Stimulated activated CD8-positive, alpha-beta memory T cell treated with anti-CD3 and anti-CD28 coated beads, Interleukin-7, amount 100 ng/mL, for 4 hours (primary cell): ENCODE data around the gene TRIP11.

Experiments
- DNase-seq, 2 donors: peaks; one replicate each; pipeline ENCODE4 v3.0.0-alpha.2; 2020; ENCODE audit warnings: low read depth in 2 of 2

TRIP11 gene

DNA sequence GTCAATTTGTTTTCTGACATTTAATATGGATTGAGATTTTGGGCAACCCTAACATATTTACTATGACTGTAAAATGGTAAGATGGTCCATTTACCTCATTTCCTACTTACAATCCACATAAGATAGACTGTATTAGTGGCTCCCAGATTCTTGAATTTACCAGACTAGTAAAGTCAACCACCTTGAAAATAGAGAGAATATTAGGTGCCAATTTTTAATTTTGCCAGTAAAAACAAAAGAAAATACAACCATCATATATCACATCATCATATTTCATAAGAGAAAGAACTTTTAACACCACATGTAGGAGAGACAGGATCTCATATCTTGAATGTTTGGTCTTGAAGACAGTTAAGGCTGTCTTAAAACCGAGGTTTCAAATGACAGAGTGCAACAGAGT, 84.7 kb downstream of the TRIP11 start:
- no peak for DNase-seq

DNA sequence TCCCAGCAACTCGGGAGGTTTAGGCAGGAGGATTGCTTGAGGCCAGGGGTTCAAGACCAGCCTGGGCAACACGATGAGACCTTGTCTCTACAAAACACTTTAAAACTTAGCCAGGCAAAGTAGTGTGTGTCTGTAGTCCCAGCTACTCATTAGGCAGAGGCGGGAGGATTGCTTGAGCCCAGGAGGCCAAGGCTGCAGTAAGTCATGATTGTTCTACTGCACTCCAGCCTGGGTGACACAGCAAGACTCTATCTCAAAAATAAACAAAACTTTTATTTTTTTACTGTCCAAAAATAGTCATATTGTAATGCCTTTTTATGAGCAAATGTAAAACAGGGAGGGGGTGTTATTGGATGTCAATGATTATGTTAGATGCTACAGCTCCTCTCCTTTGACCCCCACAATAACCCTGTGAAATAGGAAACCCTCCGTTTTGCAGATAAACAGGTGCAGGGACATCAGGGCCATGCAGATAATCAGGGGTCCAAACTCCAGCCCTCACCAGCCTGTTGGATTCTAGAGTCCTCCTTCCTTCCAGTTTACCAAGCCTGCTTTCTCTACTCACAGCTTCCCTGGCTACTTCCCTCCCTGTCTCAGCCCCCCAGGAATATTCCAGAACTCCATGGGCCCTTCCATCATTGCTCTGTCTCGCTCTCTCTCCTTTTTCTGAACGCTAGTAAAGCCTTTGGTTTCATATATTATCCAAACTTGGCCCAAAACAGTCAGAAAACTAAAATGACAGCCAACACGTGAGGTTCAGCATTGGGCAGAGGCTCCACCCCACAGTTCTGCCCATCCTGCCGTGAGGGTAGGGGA, 86.5 kb downstream of the TRIP11 start:
- no peak for DNase-seq

DNA sequence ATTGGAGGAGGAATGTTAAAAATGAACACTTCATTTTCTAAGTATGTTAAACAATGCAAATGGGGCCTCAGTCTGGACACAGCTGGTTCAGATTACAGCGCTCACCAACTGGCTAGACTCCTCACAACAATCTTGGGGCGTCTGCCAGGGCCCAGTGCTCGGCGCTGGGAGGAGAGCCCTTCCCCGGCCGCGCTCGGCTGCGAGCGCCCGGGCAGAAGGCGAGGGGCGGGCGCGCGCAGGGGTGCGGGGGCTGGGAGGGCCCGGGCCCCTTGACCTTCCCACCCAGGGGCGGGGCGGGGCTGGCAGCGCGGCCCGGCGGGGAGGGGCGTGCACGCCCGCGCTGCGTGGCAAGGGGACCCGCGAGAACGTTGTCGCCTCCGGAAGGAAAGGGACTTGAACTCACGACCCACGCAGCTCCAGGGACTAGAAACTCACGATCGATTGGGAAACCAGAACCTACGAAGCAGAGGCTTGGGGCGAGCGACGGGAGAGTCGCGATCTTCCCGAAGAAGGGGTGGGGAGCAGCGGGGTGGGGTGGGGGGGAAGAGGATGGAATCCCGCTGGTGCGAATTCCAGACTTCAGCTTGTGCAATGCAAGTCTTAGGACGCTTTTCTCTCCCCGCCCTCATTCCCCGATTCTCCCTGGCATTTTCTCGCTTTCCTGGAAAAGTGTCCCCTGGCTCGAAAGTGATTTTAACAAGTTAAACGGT, 92.2 kb downstream of the TRIP11 start, which contains the start of gene FBLN5:
TSS of gene FBLN5 (minus strand) at position 220 of the 710 bp plus-strand sequence. CDS start 465 bp downstream, outside the sequence.
- peak in 1 of 2 donors; percentile 47 for DNase-seq

GRCh38 chr14:91946622-91947474, 93.0 kb downstream of the TRIP11 start:
- no peak for DNase-seq

GRCh38 chr14:91945751-91946621, 93.9 kb downstream of the TRIP11 start:
- no peak for DNase-seq

- no peak for DNase-seq
Measured at GRCh38 chr14:91942946-91943345, 96.9 kb downstream of the TRIP11 start.

DNA sequence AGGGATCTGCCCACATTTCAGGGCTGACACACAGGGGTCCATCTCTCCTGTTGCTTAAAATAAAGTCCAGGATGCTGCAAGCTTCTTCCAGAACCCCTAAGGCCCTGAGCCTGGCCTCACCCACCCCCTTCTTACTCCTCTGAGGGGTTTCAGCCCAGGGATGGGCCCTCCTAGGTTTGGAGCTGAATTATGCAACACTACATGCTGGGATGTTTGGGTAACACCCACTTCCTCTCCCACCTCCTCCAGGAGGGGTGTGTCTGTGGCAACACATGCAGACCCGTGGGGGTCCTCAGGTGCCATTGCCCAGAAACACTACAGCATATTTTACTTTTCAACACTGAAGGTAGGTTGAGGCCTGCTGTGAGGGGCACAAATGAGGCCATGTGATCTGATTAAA, 97.7 kb downstream of the TRIP11 start:
- no peak for DNase-seq

DNA sequence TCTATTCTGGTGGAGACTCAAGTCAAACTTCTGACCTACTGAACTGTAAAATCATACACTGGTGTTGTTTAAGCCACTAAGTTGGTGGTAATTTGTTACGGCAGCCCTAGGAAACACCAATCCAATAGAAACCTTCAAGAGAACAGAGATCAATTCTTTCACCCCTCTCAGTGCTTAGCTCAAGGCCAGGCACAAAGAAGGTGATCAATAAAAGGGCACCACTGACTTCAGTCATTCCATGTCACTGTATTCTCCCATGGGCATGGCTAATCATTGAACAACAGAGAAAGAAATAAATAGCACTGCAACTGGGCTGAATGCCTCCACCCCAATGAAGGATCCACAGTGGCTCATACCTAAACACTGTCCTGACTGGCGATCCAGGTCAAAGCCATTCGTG, 99.7 kb downstream of the TRIP11 start:
- no peak for DNase-seq

DNA sequence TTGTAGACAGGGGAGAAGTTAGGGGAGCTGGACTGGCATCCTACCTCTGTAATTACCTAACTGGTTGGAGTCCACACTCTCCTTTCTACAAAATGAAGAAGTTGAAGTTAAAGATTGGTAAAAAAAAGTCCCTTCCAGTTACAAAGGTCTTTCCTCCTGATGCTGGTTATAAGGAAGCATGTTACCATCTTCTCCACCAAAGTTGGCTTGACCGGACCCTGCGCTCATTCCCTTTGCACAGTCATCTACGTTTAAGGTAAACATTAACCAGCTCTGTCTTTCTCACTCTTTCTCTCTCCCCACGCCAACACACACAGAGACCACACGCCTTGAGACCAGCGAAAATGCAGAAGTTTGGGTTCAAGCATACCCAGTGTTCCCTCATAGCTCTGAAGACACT, 104.3 kb downstream of the TRIP11 start:
- DNase-seq: no peak

GRCh38 chr14:91934554-91935285, 105.1 kb downstream of the TRIP11 start:
- no peak for DNase-seq

DNA sequence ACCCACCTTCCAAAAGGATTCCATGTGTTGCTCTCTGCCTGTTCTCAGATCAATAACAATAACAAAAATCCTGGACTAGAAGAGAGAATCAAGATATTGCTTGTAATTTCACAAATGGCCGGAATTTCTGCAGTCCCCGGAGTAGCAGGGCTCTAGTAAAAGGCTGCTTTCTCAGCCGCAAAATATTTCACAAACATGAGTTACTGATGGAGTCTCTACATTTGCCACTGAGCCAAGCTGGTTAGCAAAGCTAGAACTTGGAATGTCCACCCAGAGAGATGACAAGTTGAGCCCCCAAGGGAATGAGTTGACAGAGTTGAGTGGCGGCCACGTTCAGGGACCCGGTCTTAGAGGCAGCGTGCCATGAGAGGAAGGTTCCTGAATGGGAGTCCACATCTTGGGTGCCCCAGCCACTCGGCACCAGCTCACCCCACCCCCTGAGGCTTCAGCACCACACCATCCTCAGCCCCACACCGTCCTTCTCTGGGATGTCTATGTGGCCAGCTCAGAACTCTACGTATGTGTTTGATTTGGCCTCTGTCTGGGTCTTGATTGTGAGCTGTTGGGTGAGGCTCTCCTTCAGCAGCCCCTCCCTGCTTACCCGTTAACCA, 108.3 kb downstream of the TRIP11 start:
- no peak for DNase-seq

DNA sequence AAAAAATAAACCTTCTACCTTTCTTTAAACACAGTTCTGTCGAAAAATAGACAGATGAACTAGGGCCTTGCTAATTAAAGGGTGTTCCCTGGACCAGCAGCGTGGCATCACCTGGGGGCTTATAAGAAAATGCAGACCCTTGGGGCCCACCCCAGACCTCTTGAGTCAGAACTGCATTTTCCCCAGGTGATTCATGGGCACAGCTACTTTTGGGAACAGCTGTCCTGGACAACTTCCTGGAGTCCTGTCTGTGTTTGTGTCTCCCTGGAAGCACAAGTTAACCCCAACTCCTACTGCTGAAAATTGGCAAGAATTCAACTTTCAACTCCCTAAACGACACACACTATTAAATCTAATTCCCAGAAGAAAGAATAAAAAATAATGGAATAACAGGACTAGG, 110.2 kb downstream of the TRIP11 start:
- DNase-seq: no peak

DNA sequence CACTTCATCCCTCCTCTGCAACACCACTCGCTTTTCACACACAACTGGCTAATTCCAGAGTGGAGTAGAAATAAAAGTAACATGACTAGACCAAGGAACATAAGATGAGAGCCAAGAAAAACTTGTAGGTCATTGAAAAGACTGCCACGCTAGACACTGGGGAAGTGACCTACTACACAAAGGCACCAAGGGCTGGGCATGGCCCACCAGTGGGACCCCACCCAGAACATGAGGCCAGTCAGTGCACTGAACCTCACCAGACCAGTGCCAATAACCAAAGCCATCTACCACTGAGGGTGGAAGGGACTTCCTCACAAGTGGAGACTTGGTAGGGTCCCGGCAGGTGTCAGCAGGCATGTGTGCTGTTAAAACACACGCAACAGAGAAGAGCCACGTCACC, 112.1 kb downstream of the TRIP11 start:
- no peak for DNase-seq

DNA sequence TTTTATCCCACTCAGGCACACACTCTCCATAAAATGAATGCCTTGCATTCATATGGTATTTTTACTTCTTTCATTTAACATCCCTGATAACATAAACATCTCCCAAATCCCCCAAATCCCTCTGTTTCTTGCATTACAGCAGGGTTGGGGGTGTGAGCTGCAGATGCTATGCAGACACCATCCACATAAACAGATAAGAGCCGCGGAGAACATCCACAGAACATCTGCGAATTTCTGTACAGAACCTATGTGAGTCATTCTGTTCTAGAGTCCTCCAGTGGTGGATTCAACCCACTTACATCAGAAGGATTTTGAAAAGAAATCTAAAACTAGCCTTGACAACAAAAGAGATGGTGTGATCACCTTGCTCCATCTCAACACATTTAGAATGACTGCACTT, 112.7 kb downstream of the TRIP11 start:
- DNase-seq: no peak

DNA sequence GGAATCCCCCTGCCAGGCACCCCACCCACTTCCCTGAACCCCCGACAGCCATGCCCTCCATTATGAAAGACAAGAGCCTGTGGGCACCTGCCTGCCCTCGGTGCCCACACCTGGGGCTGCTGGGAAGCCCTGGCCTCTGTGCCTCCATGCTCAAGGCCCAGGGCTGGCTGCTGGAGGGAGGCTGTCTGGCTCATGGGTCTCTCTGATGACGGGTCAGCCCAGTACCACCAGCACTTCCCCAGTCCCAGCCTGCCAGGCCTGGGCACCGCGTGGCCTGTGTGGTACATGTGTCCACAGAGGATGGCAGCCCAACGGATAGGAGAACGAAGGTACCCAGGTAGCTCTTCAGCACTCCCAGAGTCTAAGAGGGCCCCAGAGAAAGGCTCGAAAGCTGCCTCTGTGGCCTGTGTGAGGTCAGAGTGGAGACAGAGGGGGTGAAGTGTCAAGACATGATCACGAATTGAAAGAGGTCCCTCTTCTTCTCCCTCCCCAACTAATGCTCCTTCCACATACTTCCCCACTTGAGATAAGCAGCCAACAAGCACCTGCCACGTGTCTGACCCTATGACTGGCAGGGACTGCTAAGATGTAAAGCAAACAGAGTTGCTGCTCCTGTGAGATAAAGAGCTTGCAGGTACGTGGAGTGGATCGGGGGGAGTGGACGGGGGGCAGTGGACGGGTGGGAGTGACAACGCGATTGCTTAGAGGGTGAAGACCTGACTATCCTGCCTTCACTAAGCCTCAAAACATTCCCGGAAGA, 113.5 kb downstream of the TRIP11 start:
- no peak for DNase-seq

- DNase-seq: no peak
Measured at GRCh38 chr14:91925727-91926121, 114.1 kb downstream of the TRIP11 start.

GRCh38 chr14:91925001-91925726, 114.7 kb downstream of the TRIP11 start:
- no peak for DNase-seq

DNA sequence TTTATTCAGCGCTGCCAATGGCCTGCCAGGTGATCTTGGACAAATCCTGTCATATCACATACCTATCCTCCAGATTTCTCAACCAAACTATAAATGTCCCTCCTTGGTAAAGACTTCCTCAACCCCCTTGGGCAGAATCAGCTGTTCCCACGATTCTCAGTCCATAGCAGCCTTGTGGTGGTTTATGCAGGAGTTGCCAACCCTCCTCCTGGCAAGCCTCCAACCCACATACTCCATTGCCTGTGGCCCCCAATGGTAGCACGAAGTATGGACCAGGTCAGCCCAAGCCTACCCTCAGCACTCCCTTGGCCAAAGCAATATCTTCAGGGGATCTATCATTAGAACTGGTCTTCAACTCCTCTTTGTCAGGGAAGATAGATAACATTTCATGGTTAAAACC, 119.3 kb downstream of the TRIP11 start:
- DNase-seq: no peak

- DNase-seq: no peak
Measured at GRCh38 chr14:91919814-91920213, 120.0 kb downstream of the TRIP11 start.
